SK-N-MC (cell line): ENCODE measurements around the gene CFAP70.

ENCODE experiments used
- EZH2 ChIP-seq: fragments of 200-600 bp; sonication (generic); IDR thresholded peaks from one replicate; pipeline ENCODE4 v1.6.1; 2017; ENCODE audit warnings: antibody characterized with exemption
- FOXP2 ChIP-seq: optimal IDR thresholded peaks from 2 replicates; pipeline ENCODE3; 2011; ENCODE audit warnings: mild to moderate bottlenecking, moderate library complexity; ENCODE audit not compliant: insufficient read depth; ENCODE audit errors: extremely low read length, control extremely low read depth
- POLR2AphosphoS5 ChIP-seq: IDR thresholded peaks from 2 replicates; pipeline ENCODE4 v1.6.1; 2012; ENCODE audit warnings: mild to moderate bottlenecking, low read depth, low read length, borderline replicate concordance

- no peak for TF ChIP-seq EZH2
- no peak for TF ChIP-seq POLR2AphosphoS5
- TF ChIP-seq FOXP2 = no peak
Measured at GRCh38 chr10:73364964-73365363, 6.3 kb upstream of the CFAP70 start.
